Measurements from ENCODE around the gene HES5.

The HES5 gene

GRCh38 chr1:2493691-2494322 lies 36.3 kb downstream of the HES5 start:
- DNase-seq (ENCODE audit: low spot score) = no peak
- TF ChIP-seq CTCF (IDR thresholded peaks at IDR 0.05; ENCODE audit: poor library complexity, severe bottlenecking) = no peak
- no peaks in the 10 kb centered on the region for H3K27me3 ChIP-seq (ENCODE audit: insufficient read depth, poor library complexity, severe bottlenecking)
- H3K36me3 ChIP-seq (ENCODE audit: low read depth) = peaks cover 43% of the 10 kb centered on the region
- H3K4me1 ChIP-seq (ENCODE audit: insufficient read depth, poor library complexity, severe bottlenecking) = peaks cover 6% of the 10 kb centered on the region
- peak overlapping the region; percentile 63 for H3K27ac ChIP-seq (ENCODE audit: poor library complexity, severe bottlenecking)
- H3K9me3 ChIP-seq (ENCODE audit: severe bottlenecking) = no peaks in the 10 kb centered on the region
- H3K4me3 ChIP-seq (ENCODE audit: severe bottlenecking) = no peak overlapping the region
- ATAC-seq (ENCODE audit: low read depth) = no peak

GRCh38 chr1:2493218-2493617 lies 36.8 kb downstream of the HES5 start:
- H3K4me3 ChIP-seq (ENCODE audit: severe bottlenecking) = no peak overlapping the region
- H3K9me3 ChIP-seq (ENCODE audit: severe bottlenecking) = no peaks in the 10 kb centered on the region
- peaks cover 6% of the 10 kb centered on the region for H3K4me1 ChIP-seq (ENCODE audit: insufficient read depth, poor library complexity, severe bottlenecking)
- no peaks in the 10 kb centered on the region for H3K27me3 ChIP-seq (ENCODE audit: insufficient read depth, poor library complexity, severe bottlenecking)
- peak overlapping the region; percentile 63 for H3K27ac ChIP-seq (ENCODE audit: poor library complexity, severe bottlenecking)
- H3K36me3 ChIP-seq (ENCODE audit: low read depth) = peaks cover 49% of the 10 kb centered on the region
- no peak for ATAC-seq (ENCODE audit: low read depth)
- no peak for DNase-seq (ENCODE audit: low spot score)
- TF ChIP-seq CTCF (IDR thresholded peaks at IDR 0.05; ENCODE audit: poor library complexity, severe bottlenecking) = no peak

- DNase-seq (ENCODE audit: low spot score) (no peak), ATAC-seq (ENCODE audit: low read depth) (no peak)
- Histone ChIP-seq H3K4me1 (ENCODE audit: insufficient read depth, poor library complexity, severe bottlenecking) (peaks cover 6% of the 10 kb centered on the region), H3K36me3 (ENCODE audit: low read depth) (peaks cover 60% of the 10 kb centered on the region), H3K27ac (ENCODE audit: poor library complexity, severe bottlenecking) (no peak overlapping the region), H3K27me3 (ENCODE audit: insufficient read depth, poor library complexity, severe bottlenecking) (no peaks in the 10 kb centered on the region), H3K9me3 (ENCODE audit: severe bottlenecking) (no peaks in the 10 kb centered on the region), H3K4me3 (ENCODE audit: severe bottlenecking) (no peak overlapping the region)
- TF ChIP-seq CTCF (IDR thresholded peaks at IDR 0.05; ENCODE audit: poor library complexity, severe bottlenecking) = no peak
Observed at GRCh38 chr1:2492091-2492490, 38.0 kb downstream of the HES5 start.

- Histone ChIP-seq H3K36me3 (ENCODE audit: low read depth) (peaks cover 59% of the 10 kb centered on the region), H3K27ac (ENCODE audit: poor library complexity, severe bottlenecking) (no peak overlapping the region), H3K4me1 (ENCODE audit: insufficient read depth, poor library complexity, severe bottlenecking) (peaks cover 6% of the 10 kb centered on the region), H3K4me3 (ENCODE audit: severe bottlenecking) (no peak overlapping the region), H3K9me3 (ENCODE audit: severe bottlenecking) (no peaks in the 10 kb centered on the region), H3K27me3 (ENCODE audit: insufficient read depth, poor library complexity, severe bottlenecking) (no peaks in the 10 kb centered on the region)
- no peak for TF ChIP-seq CTCF (IDR thresholded peaks at IDR 0.05; ENCODE audit: poor library complexity, severe bottlenecking)
- DNase-seq (ENCODE audit: low spot score) (no peak), ATAC-seq (ENCODE audit: low read depth) (no peak)
Observed at GRCh38 chr1:2489615-2490014, 40.4 kb downstream of the HES5 start.

- no peaks in the 10 kb centered on the region for H3K9me3 ChIP-seq (ENCODE audit: severe bottlenecking)
- peaks cover 64% of the 10 kb centered on the region for H3K36me3 ChIP-seq (ENCODE audit: low read depth)
- ATAC-seq (ENCODE audit: low read depth) = no peak
Observed at GRCh38 chr1:2488688-2489087, 41.4 kb downstream of the HES5 start.

More at GRCh38 chr1:2488688-2489087, 41.4 kb downstream of the HES5 start:
- Histone ChIP-seq H3K4me1 (ENCODE audit: insufficient read depth, poor library complexity, severe bottlenecking) (peaks cover 2% of the 10 kb centered on the region), H3K27ac (ENCODE audit: poor library complexity, severe bottlenecking) (no peak overlapping the region), H3K27me3 (ENCODE audit: insufficient read depth, poor library complexity, severe bottlenecking) (no peaks in the 10 kb centered on the region), H3K4me3 (ENCODE audit: severe bottlenecking) (no peak overlapping the region)
- no peak for TF ChIP-seq CTCF (IDR thresholded peaks at IDR 0.05; ENCODE audit: poor library complexity, severe bottlenecking)
- no peak for DNase-seq (ENCODE audit: low spot score)

All from RWPE2 (cell line).